Activated CD4-positive, alpha-beta T cell treated with anti-CD3 and anti-CD28 coated beads, Interleukin-2, amount 50 U/mL, for 24 hours (primary cell): Measurements from ENCODE around the gene QPRT.
"Not testable (repeated sequence)": the region's sequence is repeated elsewhere in the genome, so short reads cannot be mapped to it uniquely, and the experiment has no call there.

Source experiments
- DNase-seq, 2 donors: peaks; one replicate each; pipeline ENCODE4 v3.0.0-alpha.2; 2020; ENCODE audit warnings: low read depth in 1 of 2, low spot score in 1 of 2

Gene QPRT

GRCh38 chr16:29744541-29745101 lies 65.6 kb downstream of the QPRT start:
- DNase-seq = no peak

DNA sequence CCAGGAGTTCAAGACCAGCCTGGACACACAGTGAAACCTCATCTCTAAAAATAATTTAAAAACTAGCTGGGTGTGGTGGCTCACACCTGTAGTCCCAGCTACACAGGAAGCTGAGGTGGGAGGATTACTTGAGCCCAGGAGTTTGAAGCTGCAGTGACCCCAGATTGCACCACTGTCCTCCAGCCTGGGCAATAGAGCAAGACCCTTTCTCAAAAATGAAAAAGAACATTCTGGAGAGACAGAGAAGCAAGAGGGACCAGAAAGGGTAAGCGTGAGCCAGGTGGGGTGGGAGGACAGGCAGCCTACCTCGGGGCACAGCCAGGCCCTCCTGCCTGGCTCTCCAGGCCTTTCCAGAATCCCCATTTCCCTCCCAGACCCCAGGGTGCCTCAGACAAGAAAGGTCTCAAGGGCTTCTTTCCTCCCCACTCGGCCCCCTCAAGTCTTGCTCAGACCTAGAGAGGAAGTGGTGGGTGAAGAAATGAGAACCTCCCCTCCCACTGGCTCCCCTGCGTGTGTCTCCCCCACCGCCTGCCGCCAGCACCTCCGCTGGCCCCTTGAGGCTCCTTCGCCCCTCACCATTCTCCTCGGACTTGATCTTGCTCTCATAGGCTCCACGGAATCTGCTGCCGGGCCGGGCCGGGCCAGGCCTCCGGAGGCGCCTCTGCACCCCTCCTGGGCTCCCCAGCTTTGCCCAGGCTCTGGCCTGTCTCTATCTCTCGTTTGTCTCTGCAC lies 66.3 kb downstream of the QPRT start:
- DNase-seq = peak; percentile 18 to 34

DNA sequence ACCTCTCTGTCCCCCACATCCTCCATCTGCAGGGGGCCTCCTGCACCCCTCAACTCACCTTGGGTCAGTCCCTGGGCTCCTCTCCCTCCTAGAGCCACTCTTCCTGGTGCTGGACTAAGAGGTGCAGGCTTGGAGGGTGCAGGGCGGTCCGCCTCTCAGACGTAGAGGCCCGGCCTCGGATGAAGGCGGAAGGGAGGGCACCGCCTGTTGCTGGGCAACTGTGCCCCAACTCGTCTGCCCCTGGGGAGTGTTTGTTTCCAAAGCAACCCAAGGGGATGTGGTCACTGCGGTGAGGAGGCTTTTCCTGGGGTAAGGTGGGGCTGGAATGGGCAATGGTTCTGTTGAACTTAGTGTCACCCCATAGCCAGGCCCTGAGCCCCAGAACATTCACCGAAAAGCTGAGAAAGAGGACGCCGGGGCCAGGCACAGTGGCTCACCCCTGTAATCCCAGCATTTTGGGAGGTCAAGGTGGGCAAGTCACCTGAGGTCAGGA lies 66.9 kb downstream of the QPRT start, which contains the start of gene C16orf54:
TSS of gene C16orf54 (minus strand) at position 138 of the 493 bp plus-strand sequence. CDS start 1,039 bp downstream, outside the sequence.
- peak; percentile 47 to 75 for DNase-seq

DNA sequence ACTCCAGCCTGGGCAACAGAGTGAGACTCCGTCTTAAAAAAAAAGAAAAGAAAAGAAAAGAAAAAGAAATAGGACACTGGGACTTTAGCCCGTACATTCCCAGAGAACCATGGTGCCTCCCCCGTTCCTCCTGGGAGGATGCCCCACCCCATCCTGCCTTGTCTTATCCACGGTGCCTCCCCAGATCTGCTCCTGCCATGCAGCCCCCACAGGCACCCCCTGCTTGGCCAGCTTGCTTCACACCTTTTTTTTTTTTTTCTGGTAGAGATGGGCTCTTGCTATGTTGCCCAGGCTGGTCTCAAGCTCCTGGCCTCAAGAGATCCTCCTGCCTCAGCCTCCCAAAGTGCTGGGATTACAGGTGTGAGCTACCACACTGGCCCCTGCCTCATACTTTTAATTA lies 67.5 kb downstream of the QPRT start:
- not testable (repeated sequence) for DNase-seq
